AG04449 (cell line): ENCODE measurements around the gene NDUFS3.
A peak's percentile ranks its signal among the peaks of the same experiment; 100 is the strongest.

Experiments used
- CTCF ChIA-PET: fragments of 350-600 bp; formaldehyde crosslinking; extraction: SDS; loops from one replicate; lab custom pipeline; 2021; ENCODE audit warnings: antibody characterized with exemption; lab: Yijun Ruan, JAX
- POLR2A ChIA-PET: fragments of 400-600, 350-600 bp; formaldehyde crosslinking; extraction: SDS; loops from one replicate; lab custom pipeline; 2020; ENCODE audit warnings: antibody characterized with exemption, inconsistent platforms; lab: Yijun Ruan, JAX
- DNase-seq: peaks from one replicate; pipeline ENCODE4 v3.0.0-alpha.2; 2010; ENCODE audit warnings: low read depth, low spot score
- H3K4me3 ChIP-seq: 2 replicates; pipeline ENCODE4 v1.5.1; 2011; ENCODE audit warnings: low read depth, mild to moderate bottlenecking, control low read depth, low read length
- CTCF ChIP-seq: IDR thresholded peaks from one replicate; pipeline ENCODE4 v1.5.1; 2011; ENCODE audit warnings: mild to moderate bottlenecking, moderate library complexity, low read length, control low read depth, inconsistent platforms; ENCODE audit not compliant: insufficient read depth; ENCODE audit errors: missing control alignments

The NDUFS3 gene

DNA sequence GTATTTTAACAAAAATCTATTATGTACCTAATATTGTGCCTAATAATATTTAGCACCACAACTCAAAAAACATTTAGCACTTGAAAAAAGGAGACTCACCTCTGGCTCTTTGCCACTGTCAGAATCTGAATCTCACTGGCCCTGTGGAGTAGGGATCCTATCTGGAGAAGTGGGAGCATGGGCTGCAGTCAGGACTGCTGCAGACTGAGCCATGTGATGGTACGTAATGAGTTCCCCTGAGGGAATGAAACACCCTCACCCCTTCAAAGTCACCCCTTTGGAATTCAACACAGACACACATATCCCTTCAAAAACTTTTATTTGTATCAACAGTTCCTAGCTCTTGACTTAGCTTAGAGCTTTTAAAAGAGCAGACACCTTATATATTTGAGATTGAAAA, 7.0 kb upstream of the NDUFS3 start:
- DNase-seq, result peak; percentile 44
- ChIA-PET POLR2A (no interaction called here), CTCF (interaction anchor here (0.8 to 2.7 kb wide), 3 partner anchors 9 to 198 kb away, joined by 3 to 8 read pairs (median 4); no protein-coding TSS in a partner anchor)
- no peak for TF ChIP-seq CTCF
- H3K4me3 ChIP-seq, result no peak overlapping the region

DNA sequence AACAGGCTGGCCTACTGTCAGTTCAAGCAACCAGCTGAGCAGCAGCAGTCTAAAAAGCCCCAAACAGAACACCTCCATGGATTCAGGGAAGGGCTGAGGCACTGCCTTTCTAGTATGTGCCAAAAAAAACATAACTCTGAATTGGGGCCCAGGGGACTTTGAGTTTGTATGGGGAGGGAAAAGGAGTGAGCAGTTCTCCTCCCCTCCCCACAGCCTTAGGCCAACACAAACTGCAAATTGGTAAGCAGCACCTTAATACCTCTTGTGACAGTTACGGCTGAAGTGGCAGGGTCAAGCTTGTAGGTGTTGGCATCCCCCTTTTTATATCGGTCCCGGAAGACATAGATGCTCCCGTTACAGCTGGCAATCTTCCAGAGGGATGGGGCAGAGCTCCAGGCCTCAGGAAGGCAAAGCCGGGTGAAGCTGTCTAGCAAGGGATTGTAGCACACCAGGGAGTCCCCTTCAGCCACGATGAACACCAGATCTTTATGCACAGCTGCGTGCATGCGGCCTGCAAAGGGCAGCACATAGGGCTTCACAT, 6.1 kb upstream of the NDUFS3 start:
- ChIA-PET CTCF (interaction anchor here (1.0 to 2.7 kb wide), 5 partner anchors 13 to 199 kb away, joined by 3 to 8 read pairs (median 4); no protein-coding TSS in a partner anchor), POLR2A (interaction anchor here (1.2 kb wide), 1 partner anchor 21 kb away, joined by 3 read pairs; no protein-coding TSS in a partner anchor)
- no peak for TF ChIP-seq CTCF
- DNase-seq, result no peak
- no peak overlapping the region for H3K4me3 ChIP-seq

DNA sequence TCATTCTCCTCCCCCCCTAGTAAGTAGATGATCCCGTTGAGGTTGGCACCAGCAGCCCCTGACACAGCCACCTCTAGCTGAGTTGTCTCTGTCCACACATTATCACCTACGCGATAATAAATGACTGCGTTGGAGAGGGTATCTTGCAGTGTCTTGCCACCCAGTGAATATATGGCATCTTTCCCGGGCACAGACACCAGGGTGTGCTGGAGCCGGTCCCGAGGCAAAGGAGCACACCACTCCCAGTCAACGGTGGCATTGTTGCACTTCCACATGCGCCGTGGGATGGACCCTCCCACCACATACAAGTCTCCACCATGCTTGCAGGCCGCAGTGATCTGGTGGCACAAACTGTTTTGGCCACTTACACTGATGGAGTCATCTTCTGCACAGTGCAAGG, 5.6 kb upstream of the NDUFS3 start:
- DNase-seq, result no peak
- H3K4me3 ChIP-seq, result no peak overlapping the region
- TF ChIP-seq CTCF, result no peak
- ChIA-PET CTCF (interaction anchor here (1.0 to 2.7 kb wide), 4 partner anchors 19 to 199 kb away, joined by 3 to 8 read pairs (median 6); no protein-coding TSS in a partner anchor), POLR2A (interaction anchor here (1.2 kb wide), 1 partner anchor 21 kb away, joined by 3 read pairs; no protein-coding TSS in a partner anchor)

GRCh38 chr11:47577460-47578041, 1.3 kb upstream of the NDUFS3 start:
- TF ChIP-seq CTCF, result no peak
- CTCF ChIA-PET, result interaction anchor here (1.5 kb wide), 1 partner anchor 9 kb away, joined by 5 read pairs; no protein-coding TSS in a partner anchor
- H3K4me3 ChIP-seq, result peak overlapping the region; percentile 95
- no peak for DNase-seq
- POLR2A ChIA-PET, result interaction anchor here (1.0 kb wide), 1 partner anchor 151 kb away, joined by 3 read pairs; the partner anchor contains the start of gene PSMC3

DNA sequence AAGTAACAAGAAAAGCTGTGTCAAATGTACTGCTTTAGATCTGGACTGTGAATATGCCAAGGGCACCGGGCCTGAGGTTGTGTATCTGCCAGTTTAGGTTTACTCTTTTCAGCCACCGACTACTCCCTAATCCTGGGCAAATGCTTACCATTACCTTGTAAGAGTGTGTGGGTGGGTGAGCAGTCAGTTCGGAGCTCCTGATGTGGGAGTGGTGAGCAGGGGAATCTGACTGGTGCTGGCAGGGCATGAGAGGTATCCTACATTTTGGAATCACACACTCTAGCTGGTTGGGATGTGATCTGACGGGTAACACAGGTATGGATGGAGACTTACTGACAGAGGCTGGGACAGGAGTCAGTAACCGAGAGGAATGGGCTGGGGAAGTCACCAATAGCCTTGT, 5.0 kb downstream of the NDUFS3 start:
- DNase-seq, result no peak
- TF ChIP-seq CTCF, result no peak
- H3K4me3 ChIP-seq, result no peak overlapping the region
- CTCF ChIA-PET, result no interaction called here
- POLR2A ChIA-PET, result no interaction called here
